BLaER1 treated with 17β-estradiol and CSF1 and Interleukin-3, amounts not matched to agents 10 nM and 100 nM (cell line): Measurements from ENCODE around the gene C11orf42.
"Not testable (repeated sequence)": the region's sequence is repeated elsewhere in the genome, so short reads cannot be mapped to it uniquely, and the experiment has no call there.

Experiments
- H3K27ac ChIP-seq, 11 experiments: shearing (Covaris generic); formaldehyde crosslinking; 2 replicates each; pipeline ENCODE4 v1.8.1; 2022
- H3K27me3 ChIP-seq, 11 experiments: shearing (Covaris generic); formaldehyde crosslinking; 2 replicates each; pipeline ENCODE4 v1.8.1; 2022
- H3K36me3 ChIP-seq, 11 experiments: shearing (Covaris generic); formaldehyde crosslinking; 2 replicates each; pipeline ENCODE4 v1.8.1; 2022
- H3K4me1 ChIP-seq, 10 experiments: shearing (Covaris generic); formaldehyde crosslinking; 2 replicates each; pipeline ENCODE4 v1.8.1; 2022
- H3K4me2 ChIP-seq, 11 experiments: shearing (Covaris generic); formaldehyde crosslinking; 2 replicates each; pipeline ENCODE4 v1.8.1; 2022
- H3K4me3 ChIP-seq, 10 experiments: shearing (Covaris generic); formaldehyde crosslinking; 2 replicates each; pipeline ENCODE4 v1.8.1; 2022
- H3K9ac ChIP-seq, 11 experiments: shearing (Covaris generic); formaldehyde crosslinking; 2 replicates each; pipeline ENCODE4 v1.8.1; 2022
- H3K9me3 ChIP-seq, 11 experiments: shearing (Covaris generic); formaldehyde crosslinking; replicated peaks in 1 of 11; 2 replicates each; pipeline ENCODE4 v1.8.1; 2022
- H4K20me1 ChIP-seq, 11 experiments: shearing (Covaris generic); formaldehyde crosslinking; 2 replicates each; pipeline ENCODE4 v1.8.1; 2022
- Cebpa-rat ChIP-seq, 11 experiments: shearing (Covaris generic); IDR thresholded peaks; 2 replicates each; pipeline ENCODE4 v1.8.1; 2022

Gene C11orf42

DNA sequence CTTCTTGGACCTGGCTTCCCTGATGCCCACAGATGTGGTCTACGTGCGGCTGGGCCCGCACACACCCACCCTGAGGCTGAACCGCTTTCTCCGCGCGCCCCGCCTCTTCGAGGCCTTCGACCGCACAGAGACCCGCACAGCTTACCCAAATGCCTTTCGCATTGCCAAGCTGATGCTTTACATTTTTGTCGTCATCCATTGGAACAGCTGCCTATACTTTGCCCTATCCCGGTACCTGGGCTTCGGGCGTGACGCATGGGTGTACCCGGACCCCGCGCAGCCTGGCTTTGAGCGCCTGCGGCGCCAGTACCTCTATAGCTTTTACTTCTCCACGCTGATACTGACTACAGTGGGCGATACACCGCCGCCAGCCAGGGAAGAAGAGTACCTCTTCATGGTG lies 34.8 kb downstream of the C11orf42 start:
- Histone ChIP-seq H3K9me3 (peaks cover 0 to 14% (median 10%) of the 10 kb centered on the region in 11 experiments; a peak in 9 of 22 replicates), H3K27ac (no peak overlapping the region; a peak in 1 of 22 replicates), H3K36me3 (no peaks in the 10 kb centered on the region), H3K4me3 (no peak overlapping the region), H3K27me3 (no peaks in the 10 kb centered on the region), H4K20me1 (no peaks in the 10 kb centered on the region), H3K4me2 (peak overlapping the region in 6 of 11 experiments; percentile 39 to 78 (median 60); a peak in 10 of 22 replicates), H3K9ac (no peak overlapping the region), H3K4me1 (peaks cover 4 to 38% (median 15%) of the 10 kb centered on the region in 10 experiments; a peak in 16 of 20 replicates)
- no peak for TF ChIP-seq Cebpa-rat (IDR thresholded peaks at IDR 0.05)

DNA sequence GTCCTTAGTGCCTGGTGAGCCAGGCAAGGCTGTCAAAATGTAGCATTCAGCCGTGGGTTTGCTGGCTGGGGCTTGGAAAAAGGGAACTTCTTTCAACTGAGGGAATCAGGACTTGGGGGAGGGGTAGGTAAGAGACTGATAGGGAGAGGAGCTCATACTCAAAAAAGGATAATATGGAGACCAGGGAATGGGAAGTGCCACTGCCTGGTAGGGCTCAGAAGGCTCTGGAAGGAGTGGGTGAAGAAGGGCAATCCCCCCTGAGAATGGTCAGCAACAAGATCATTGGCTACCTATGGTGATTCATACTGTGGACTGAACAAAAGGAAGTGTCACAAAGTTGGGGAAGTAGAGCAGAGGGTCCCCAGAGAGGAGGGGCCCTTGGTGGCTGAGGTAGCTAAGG lies 35.4 kb downstream of the C11orf42 start:
- Histone ChIP-seq H3K9ac (no peak overlapping the region), H3K4me3 (no peak overlapping the region), H3K4me1 (peaks cover 0 to 33% (median 9%) of the 10 kb centered on the region in 10 experiments; a peak in 12 of 20 replicates), H3K27ac (no peak overlapping the region; a peak in 1 of 22 replicates), H3K27me3 (no peaks in the 10 kb centered on the region), H4K20me1 (no peaks in the 10 kb centered on the region), H3K9me3 (peaks cover 0 to 14% (median 10%) of the 10 kb centered on the region in 11 experiments; a peak in 9 of 22 replicates), H3K4me2 (peak overlapping the region in 7 of 11 experiments; percentile 39 to 78 (median 58); a peak in 12 of 22 replicates), H3K36me3 (no peaks in the 10 kb centered on the region)
- TF ChIP-seq Cebpa-rat (IDR thresholded peaks at IDR 0.05): no peak

GRCh38 chr11:6241316-6241715 lies 36.0 kb downstream of the C11orf42 start:
- no peak for TF ChIP-seq Cebpa-rat (IDR thresholded peaks at IDR 0.05)
- Histone ChIP-seq H3K4me1 (peaks cover 0 to 33% (median 9%) of the 10 kb centered on the region in 10 experiments; a peak in 12 of 20 replicates), H3K27ac (no peak overlapping the region), H3K9ac (no peak overlapping the region), H3K27me3 (no peaks in the 10 kb centered on the region), H3K9me3 (peaks cover 0 to 14% (median 10%) of the 10 kb centered on the region in 11 experiments; a peak in 9 of 22 replicates), H3K36me3 (no peaks in the 10 kb centered on the region), H3K4me2 (peak overlapping the region in 4 of 11 experiments; percentile 54 to 78 (median 63); a peak in 6 of 22 replicates), H3K4me3 (no peak overlapping the region), H4K20me1 (no peaks in the 10 kb centered on the region)

GRCh38 chr11:6245536-6245935 lies 40.2 kb downstream of the C11orf42 start:
- TF ChIP-seq Cebpa-rat (IDR thresholded peaks at IDR 0.05): no peak
- H3K9ac ChIP-seq: no peak overlapping the region
- peaks cover 0 to 7% (median under 1%) of the 10 kb centered on the region in 11 experiments; a peak in 9 of 22 replicates for H3K9me3 ChIP-seq
- no peak overlapping the region for H3K27ac ChIP-seq
- H3K4me3 ChIP-seq: no peak overlapping the region
- no peaks in the 10 kb centered on the region for H3K36me3 ChIP-seq
- H4K20me1 ChIP-seq: no peaks in the 10 kb centered on the region
- H3K4me2 ChIP-seq: no peak overlapping the region
- no peaks in the 10 kb centered on the region for H3K27me3 ChIP-seq
- peaks cover 0 to 7% (median 6%) of the 10 kb centered on the region in 10 experiments; a peak in 12 of 20 replicates for H3K4me1 ChIP-seq

DNA sequence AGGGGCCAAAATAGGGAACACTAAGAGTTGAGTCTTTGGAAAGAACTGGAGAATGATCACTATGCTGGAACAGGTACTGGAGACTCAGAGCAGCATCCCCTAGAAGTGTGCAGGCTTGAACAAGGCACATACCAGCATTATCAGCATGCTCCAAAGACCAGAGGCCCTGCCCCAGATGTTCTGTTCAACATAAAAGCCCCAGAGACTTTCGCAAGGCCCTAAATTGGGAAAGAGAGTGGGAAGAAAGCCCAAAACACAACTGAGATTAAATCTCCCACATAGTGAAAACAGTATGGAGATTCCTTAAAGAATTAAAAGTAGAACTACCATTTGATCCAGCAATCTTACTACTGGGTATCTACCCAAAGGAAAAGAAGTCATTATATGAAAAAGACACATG lies 42.9 kb downstream of the C11orf42 start:
- Histone ChIP-seq H3K4me2 (no peak overlapping the region), H3K27me3 (no peaks in the 10 kb centered on the region), H3K4me1 (no peaks in the 10 kb centered on the region), H3K9ac (no peak overlapping the region), H3K27ac (no peak overlapping the region), H3K4me3 (no peak overlapping the region), H4K20me1 (no peaks in the 10 kb centered on the region), H3K9me3 (peaks cover 0 to 7% (median 0%) of the 10 kb centered on the region in 11 experiments; a peak in 2 of 22 replicates), H3K36me3 (no peaks in the 10 kb centered on the region)
- TF ChIP-seq Cebpa-rat (IDR thresholded peaks at IDR 0.05): no peak

DNA sequence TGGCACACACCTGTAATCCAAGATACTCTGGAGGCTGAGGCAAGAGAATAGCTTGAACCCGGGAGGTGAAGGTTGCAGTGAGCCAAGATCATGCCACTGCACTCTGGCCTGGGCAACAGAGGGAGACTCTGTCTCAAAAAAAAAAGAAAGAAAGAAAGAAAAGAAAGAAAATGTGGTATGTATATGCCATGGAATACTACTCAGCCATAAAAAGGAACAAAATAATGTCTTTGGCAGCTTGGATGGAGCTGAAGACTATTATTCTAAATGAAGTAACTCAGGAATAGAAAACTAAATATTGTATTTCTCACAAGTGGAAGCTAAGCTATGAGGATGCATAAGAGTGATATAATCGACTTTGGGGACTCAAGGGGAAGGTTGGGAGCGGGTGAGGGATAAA lies 43.5 kb downstream of the C11orf42 start:
- not testable (repeated sequence) for H3K4me1 ChIP-seq, H3K4me3 ChIP-seq, H3K36me3 ChIP-seq, H4K20me1 ChIP-seq, H3K9ac ChIP-seq, H3K9me3 ChIP-seq, H3K27me3 ChIP-seq, H3K27ac ChIP-seq, H3K4me2 ChIP-seq

DNA sequence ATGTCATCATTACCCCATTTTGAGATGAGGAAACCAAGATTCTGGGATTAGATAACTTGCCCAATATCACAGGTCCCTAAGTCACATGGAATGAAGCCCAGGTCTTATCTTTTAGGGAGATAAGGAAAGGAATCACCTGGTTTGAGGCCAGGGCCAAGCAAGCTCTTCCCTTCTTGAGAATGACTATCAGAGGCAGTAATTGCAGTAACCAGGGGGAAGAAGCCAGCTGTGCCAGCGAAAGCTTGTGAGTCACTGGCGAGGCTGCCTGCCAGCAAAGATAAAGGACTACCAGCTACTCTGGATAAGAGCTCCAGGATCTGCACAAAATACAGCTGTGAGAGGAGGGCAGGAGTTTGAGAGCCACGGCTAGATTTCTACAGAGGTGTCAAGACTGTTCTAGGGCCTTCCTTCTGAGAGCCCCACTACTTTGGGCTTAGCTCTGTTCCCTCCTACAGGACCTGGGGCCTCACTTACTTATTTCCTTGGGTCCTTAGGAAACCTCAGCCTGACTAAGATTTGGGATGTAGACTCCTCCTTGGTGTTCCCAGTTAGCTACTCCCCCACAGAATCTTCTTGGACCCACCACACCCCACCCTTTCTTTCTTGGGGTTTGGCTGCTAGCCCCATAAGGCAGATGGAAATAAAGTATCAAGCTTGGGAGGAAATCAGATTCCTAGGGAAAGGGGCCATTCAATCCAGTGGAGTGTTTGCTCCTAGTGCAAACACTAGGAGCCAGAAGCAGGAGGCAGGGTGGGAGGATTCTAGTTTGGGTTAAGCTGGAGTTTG lies 44.6 kb downstream of the C11orf42 start:
- H3K36me3 ChIP-seq: no peaks in the 10 kb centered on the region
- TF ChIP-seq Cebpa-rat (IDR thresholded peaks at IDR 0.05): no peak
- no peak overlapping the region for H3K9ac ChIP-seq
- no peak overlapping the region for H3K27ac ChIP-seq
- H3K4me3 ChIP-seq: no peak overlapping the region
- H4K20me1 ChIP-seq: no peaks in the 10 kb centered on the region
- no peaks in the 10 kb centered on the region for H3K27me3 ChIP-seq
- H3K4me2 ChIP-seq: no peak overlapping the region
- peaks cover 0 to 7% (median 0%) of the 10 kb centered on the region in 11 experiments; a peak in 2 of 22 replicates for H3K9me3 ChIP-seq
- no peaks in the 10 kb centered on the region for H3K4me1 ChIP-seq

DNA sequence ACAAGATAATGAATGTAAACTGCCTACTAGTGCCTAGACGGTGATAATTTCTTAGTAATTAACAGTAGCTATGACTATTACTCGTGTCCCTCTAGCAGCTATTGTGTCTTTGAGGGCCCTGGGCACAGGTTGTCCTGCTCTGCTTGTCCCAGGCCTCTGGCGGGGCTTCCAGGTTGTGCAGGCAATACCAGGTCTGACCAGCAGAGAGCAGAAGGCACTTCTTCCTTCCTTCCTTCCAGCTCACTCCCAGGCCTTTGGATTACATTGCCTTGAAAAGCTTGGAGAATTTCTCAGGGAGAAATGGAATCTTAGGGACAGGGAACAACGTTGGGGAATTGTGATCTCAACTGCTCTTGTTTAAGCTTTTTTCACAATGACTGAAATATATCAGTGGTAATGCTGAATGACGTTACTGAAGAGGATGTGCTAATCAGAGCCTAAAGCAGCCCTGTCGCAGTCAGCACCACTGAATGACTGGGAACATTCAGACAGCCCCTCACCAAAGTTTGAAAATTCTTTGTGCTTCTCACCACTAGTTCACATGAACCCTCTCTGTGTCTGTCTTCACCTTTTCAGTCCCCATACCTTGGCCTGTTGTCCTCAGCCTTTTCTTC lies 45.9 kb downstream of the C11orf42 start:
- Histone ChIP-seq H3K4me2 (no peak overlapping the region), H4K20me1 (no peaks in the 10 kb centered on the region), H3K9ac (no peak overlapping the region)

GRCh38 chr11:6251990-6252473 lies 46.7 kb downstream of the C11orf42 start:
- no peaks in the 10 kb centered on the region for H3K4me1 ChIP-seq
- no peaks in the 10 kb centered on the region for H3K36me3 ChIP-seq
- no peak overlapping the region for H3K4me3 ChIP-seq
- H3K9ac ChIP-seq: no peak overlapping the region
- no peaks in the 10 kb centered on the region for H3K27me3 ChIP-seq
- no peak overlapping the region for H3K27ac ChIP-seq
- no peak overlapping the region for H3K4me2 ChIP-seq
- H3K9me3 ChIP-seq: peaks cover 0 to 7% (median 0%) of the 10 kb centered on the region in 11 experiments; a peak in 2 of 22 replicates
- TF ChIP-seq Cebpa-rat (IDR thresholded peaks at IDR 0.05): no peak
- H4K20me1 ChIP-seq: no peaks in the 10 kb centered on the region

More for the DNA sequence above, 45.9 kb downstream of the C11orf42 start:
- peaks cover 0 to 7% (median 0%) of the 10 kb centered on the region in 11 experiments; a peak in 2 of 22 replicates for H3K9me3 ChIP-seq
- no peak overlapping the region for H3K27ac ChIP-seq
- no peaks in the 10 kb centered on the region for H3K27me3 ChIP-seq
- no peak for TF ChIP-seq Cebpa-rat (IDR thresholded peaks at IDR 0.05)
- no peaks in the 10 kb centered on the region for H3K36me3 ChIP-seq
- H3K4me3 ChIP-seq: no peak overlapping the region
- H3K4me1 ChIP-seq: no peaks in the 10 kb centered on the region
